ENCODE results near the gene RTN1. TPM values are rescaled to one million over a fixed set of nuclear protein-coding genes. Genes with fewer than 3 reads are reported as not detected.
A peak's percentile ranks its signal among the peaks of the same experiment; 100 is the strongest.

RTN1 gene
- polyA plus RNA-seq, 3 donors = 3.3 to 4.2 (median 3.5) TPM

DNA sequence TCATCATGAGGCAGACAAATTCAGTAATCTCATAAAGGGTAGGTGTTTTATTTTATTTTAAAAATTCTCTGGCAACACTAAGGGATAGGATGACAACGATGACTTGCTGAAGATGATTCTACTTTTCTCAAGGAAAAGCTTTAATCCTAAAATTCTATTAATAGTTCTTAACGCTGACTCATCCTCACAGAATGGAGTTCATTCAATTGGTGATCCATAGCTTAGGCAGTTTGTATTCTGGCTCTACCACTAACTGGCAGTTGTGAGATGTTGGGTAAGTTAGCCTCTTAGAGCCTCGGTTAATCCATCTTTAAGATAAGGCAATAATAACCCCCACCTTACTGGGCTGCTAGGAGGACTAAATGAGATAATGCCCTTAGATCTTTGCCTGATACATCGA, 116.3 kb downstream of the RTN1 start:
- DNase-seq (ENCODE audit: extremely low read depth in 1 of 11, low read depth in 9 of 11, low spot score in 4 of 11) = no peak

DNA sequence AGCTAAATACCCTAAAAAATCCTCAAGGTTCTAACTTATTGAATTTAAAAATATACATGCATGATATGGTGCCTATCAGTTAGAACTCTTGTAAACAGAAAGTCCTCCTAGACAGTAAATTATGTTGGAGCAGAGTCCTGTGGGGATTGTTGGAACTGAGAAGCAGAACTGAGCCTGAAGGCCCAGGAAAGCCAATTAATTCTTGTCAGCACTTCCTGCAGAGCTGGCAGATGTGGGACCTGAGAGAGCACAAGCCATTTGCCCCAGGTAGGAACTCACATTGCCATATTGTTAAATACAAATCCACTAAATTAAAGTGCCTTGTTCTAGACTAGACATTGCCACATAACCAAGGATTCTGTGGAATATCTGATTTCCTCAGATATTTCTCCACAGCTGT, 117.1 kb downstream of the RTN1 start:
- DNase-seq (ENCODE audit: extremely low read depth in 1 of 11, low read depth in 9 of 11, low spot score in 4 of 11) = no peak

DNA sequence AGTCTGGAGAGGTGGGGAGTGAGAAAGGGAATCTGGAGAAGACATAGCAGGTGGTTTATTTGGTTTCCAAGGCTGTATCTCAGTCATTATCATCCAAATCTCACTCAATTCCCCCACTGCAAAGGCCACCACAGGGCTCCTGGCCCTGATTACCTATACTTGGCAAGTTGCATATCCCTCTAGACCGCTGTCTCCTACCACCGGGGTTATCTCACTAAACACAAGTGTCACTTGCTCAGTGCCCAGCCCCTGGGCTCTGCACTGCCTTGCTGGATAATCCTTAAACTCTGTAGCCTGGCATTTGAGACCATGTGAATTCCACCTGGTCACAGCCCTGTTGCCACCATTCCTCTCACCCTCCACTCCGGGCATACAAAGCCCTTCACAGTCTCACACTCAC, 119.0 kb downstream of the RTN1 start:
- no peak for DNase-seq (ENCODE audit: extremely low read depth in 1 of 11, low read depth in 9 of 11, low spot score in 4 of 11)

DNA sequence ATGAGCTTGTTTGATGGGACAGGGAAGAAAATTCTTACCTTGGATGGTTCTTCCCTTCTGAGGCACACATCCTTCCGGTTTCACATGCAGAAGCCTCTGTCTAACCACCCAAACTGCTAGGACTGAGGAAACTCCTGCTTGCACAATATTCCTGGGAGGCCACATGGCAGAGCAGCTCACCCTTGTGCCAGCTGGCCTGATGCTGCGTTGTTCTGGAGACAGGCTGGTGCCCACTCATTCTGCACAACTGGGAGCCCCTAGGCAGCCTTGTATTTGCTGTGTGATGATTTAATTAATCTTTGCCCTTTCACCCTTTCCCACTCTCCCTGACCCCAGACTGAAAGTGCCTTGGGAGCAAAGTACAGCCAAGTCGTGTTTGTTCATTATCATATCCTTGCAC, 130.8 kb downstream of the RTN1 start:
- DNase-seq (ENCODE audit: extremely low read depth in 1 of 11, low read depth in 9 of 11, low spot score in 4 of 11) = no peak

DNA sequence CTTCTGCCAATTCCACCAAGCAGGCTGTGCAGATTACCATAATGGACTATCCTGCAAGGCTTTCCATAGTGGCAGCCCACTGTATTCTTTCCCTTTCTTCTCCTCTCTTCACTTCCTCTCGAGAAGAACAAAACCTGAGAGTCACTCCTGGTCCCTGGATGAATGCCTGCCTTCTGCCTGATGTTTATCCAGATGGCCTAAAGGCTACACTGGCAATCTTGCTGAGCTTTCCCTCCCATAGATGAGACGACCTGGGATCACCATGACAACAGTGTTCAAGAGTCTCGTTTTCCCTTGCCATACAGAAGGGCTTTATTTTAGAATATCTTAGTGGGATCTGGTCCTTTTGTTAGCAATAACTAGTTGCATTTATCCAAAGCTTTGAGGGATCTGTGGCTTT, 142.3 kb downstream of the RTN1 start:
- no peak for DNase-seq (ENCODE audit: extremely low read depth in 1 of 11, low read depth in 9 of 11, low spot score in 4 of 11)

DNA sequence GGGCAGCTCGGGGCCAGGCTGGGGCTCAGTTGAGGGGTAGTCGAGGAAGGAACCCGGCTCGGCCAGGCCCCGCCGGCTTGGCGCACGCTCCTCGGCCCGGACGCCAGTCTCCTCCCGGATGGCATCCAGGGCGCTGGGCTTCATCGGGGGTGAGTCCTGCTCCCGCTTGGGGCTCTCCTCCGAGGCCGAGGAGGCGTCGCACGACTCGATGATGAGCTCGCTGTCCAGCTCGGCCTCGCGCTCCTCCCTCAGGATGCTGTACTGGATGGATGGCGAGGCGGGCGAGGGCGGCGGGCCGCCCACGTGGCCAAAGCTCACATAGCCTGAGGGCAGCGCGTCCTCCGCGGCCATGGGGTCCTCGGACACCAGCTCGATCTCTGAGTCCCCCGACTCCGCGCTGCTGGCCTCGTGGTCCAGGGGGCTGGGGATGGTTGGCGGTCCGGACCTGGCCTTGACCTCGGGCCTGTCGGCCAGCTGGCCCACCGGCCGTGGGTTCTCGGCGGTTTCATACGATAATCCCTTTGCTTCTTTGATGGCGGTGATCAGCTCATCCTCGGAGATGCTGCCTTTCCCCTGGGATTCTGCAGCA, 143.4 kb downstream of the RTN1 start:
- no peak for DNase-seq (ENCODE audit: extremely low read depth in 1 of 11, low read depth in 9 of 11, low spot score in 4 of 11)

DNA sequence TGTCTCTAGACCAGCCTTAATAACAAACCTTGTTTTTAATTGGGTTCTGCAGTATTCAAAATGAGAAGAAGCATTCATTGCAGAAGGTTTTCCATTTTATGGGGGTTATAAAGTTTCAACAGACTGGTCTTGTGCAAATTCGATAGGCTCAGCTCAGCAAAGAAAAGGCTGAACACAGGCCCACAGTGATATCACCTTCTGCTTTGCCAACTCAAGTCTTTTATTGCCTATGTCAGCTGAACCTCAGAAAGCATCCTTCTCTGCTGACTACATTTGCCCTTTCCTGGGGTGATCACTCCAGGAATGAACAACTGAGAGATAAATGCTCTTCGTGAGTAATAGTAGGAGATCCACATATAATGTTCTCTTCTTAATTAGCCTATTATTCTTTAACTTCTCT, 159.5 kb downstream of the RTN1 start:
- no peak for DNase-seq (ENCODE audit: extremely low read depth in 1 of 11, low read depth in 9 of 11, low spot score in 4 of 11)

DNA sequence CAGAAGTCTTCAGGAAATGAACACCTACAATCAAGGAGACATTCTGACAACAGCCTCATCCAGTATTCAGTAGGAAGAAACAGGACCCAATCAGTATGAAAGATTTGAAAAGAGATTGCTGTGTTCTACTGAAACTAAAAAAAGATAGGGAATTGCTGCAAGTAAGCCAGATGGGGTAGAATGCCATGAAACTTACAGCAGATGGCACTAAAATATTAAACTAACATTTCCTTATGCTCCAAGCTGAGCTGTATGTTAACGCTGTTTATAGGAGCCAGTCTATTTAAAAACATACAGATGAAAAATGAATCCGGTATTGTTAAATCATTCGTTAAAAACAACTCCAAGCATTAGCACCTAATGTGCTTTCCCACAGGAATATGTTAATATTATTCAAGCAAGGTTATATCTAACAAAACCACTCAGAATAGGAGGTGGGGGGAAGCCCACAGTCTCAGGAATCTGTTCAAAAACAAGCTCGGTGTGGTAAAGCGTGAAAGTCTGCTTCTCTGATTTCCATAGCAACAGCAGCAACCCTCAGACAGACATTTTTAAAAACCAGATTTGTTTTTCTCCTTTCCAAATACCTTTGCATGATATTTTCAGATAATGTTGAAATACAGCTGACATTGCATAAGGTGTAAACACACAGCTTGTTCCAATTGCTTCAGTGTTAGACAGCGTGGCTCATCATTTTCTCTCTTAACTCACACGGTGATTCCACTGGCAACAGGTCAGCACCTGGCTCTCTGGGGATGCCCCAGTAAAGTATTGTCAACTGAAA, 162.6 kb downstream of the RTN1 start:
- peak in 1 of 11 donors; percentile 8 for DNase-seq (ENCODE audit: extremely low read depth in 1 of 11, low read depth in 9 of 11, low spot score in 4 of 11)

DNA sequence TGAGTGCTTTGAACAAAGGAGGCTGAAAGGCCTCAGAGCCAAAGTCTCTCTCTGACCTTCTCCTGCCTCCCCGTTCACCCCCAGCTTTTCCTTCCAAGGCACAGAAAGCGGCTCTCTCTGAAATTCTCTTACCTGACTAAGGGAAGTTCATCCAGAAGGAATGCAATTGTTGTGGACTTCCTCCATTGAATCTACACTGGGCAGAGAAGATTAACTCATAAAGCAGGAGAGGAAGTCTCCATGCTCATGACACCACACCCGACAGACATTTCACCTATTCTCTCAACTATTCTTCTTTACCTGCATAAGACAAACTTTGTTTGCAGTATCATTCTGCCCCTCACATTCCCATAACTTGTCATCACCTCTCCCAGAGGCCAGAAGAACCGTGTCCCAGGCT, 164.7 kb downstream of the RTN1 start:
- DNase-seq (ENCODE audit: extremely low read depth in 1 of 11, low read depth in 9 of 11, low spot score in 4 of 11) = no peak

DNA sequence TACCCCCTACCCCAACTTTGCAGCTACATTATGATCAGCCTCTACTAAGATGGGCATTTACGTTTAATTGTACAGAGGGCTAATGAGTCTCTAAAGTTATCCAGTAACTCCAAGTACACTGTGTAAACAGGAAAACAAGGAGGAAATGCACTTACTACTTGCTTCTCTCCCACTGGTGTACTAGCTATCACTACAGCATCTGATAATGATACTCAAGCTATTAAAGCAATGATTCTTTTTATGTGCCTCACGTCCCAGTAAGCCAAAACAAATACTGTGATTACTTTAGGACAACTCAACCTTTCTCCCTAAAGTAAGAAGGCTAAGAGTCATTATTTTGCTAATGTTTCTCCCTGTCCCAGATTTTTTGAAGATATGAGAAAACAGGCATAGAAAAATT, 165.3 kb downstream of the RTN1 start:
- DNase-seq (ENCODE audit: extremely low read depth in 1 of 11, low read depth in 9 of 11, low spot score in 4 of 11) = no peak

DNA sequence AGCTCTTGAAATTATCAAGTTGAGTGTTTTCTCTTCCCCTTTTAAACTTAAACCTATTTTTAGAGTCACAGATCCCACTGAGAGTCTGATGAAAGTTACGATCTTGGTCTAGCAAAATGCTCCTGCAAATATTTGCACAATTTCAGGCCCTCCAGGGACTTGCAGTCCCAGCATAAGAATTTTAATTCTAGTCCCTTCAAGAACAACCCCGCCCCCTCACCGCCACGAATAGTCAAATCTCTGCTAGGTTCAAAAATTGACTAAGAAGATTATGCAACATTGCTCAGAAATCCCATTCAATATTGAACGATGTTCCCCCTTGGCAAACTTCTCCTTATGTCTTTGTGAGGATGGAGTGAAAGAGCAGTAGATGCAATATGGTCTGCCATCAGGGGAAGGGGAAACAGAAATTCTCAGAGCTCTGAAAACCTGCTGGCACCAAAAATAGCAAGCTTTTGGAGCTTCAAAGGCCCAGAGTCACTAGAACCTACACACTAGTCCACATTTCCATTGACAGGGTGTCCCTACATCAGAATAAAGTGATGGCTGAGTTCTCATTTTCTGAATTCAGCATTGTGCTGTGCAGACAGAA, 166.4 kb downstream of the RTN1 start:
- DNase-seq (ENCODE audit: extremely low read depth in 1 of 11, low read depth in 9 of 11, low spot score in 4 of 11) = no peak

DNA sequence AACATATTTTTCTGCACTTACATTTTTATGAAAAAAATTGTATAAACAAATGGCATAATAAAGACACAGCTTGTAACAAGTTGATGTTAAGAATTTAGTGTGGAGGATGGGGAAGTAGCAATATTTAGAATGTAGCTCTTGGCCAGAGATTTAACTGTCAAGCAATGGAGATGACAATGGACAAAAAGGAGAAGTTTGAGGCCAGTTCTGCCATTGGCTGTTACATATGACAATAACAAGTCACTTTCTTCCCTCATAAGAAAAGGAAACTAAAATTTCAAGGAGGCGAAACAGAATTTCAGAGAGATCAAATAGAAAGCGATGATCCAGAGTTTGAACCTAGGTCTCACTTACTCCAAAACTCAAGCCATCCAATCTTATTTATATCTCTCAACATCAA, 171.1 kb downstream of the RTN1 start:
- no peak for DNase-seq (ENCODE audit: extremely low read depth in 1 of 11, low read depth in 9 of 11, low spot score in 4 of 11)

DNA sequence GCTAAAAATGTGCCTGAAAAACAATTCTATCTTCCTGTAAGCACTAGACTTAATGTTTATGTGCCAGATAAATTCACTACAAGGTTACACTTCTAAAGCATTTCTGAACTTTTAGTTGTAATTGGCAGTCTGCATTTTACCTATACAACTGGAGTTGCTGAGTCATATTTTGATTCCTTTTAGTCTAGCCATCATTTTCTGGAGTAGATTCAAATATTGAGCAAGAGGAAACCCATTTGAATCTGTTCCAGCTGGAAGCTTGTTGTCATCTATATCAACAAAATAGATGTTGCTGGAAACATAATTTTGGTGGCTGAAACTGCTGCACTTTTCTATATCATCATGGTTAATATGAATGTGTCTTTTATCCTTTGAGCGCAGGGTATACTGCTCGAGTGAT, 171.8 kb downstream of the RTN1 start:
- DNase-seq (ENCODE audit: extremely low read depth in 1 of 11, low read depth in 9 of 11, low spot score in 4 of 11) = no peak

DNA sequence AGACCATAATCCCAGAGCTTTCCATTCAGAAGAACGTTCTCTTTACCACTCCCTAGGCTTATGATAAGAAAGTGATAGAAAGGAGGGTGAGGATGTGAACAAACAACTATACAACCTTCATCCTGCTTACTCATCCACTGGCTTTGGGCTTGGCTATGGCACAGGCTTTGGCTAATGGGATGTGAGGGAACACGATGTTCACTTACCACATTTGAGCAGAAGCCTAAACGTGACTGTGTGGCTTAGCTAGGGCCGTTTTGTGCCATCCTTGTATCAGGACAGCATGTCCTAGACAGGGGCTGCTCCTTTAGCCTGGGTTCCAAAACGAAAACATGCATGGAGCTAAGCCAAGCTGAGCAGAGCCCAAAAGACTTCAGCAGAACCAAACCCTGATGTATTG, 175.4 kb downstream of the RTN1 start:
- DNase-seq (ENCODE audit: extremely low read depth in 1 of 11, low read depth in 9 of 11, low spot score in 4 of 11) = no peak

DNA sequence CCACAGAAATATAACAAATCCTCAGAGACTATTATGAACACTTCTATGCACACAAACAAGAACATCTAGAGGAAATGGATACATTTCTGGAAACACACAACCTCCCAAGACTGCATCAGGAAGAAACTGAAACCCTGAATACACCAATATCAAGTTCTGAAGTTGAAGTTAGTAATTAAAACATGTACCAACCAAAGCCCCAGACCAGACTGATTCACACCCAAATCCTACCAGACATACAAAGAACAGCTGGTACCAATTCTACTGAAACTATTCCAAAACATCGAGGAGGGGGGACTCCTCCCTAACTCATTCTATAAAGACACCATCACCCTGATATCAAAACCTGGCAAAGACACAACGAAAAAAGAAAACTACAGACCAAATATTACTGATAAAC, 179.3 kb downstream of the RTN1 start:
- no peak for DNase-seq (ENCODE audit: extremely low read depth in 1 of 11, low read depth in 9 of 11, low spot score in 4 of 11)

DNA sequence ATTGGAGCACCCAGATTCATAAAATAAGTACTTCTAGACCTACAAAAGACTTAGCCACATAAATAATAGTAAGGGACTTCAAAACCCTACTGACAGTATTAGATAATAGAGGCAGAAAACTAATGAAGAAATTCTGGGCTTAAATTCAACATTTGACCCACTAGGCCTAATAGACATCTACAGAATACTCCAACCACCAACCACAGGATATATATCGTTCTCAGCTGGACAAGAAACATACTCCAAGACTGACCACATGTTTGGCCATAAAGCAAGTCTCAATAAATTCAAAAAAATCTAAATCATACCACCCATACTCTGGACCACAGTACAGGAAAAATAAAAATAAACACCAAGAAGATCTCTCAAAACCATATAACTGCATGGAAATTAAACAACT, 180.2 kb downstream of the RTN1 start:
- no peak for DNase-seq (ENCODE audit: extremely low read depth in 1 of 11, low read depth in 9 of 11, low spot score in 4 of 11)

DNA sequence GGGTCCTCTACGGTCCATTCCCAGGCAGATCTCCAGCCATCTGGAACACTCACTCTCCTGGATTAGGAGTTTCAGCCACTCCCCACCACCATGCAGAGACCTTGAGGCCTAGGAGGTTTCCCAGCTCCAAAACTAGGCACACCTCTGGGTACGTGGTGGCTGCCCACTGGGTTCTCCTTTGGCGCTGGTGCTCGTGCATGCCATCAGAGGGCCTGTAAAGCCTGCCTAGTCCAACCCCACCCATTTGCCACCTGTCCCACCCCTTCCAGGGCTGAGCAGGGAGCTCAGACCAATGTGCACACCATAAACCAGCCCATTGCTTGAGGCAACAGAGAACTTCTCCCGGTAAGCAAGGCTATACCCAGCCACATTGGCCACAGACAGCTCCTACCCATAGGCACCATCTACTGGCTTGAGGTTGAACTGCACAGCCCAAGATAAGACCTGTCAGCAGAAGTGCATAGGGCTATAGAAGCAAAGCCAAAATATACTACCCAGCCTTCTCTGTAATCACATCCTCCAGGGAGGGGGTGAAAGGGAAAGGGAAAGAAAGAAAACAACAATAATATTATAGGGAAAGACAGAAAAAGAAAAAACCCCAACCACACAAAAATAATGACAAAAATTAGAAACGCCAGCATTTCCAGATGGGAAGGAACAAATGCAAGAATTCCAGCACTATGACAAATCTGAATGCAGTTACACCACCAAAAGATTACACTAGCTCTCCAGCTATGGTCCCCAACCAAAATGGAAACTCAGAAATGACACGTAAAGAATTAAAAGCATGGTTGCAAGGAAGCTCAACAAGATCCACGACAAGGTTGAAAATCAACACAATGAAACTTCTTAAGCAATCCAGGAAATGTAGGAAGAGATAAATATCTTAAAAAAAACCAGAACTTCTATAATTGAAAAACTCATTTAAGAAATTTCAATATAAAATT, 182.1 kb downstream of the RTN1 start:
- peak in 3 of 11 donors; percentile 9 to 23 (median 19) for DNase-seq (ENCODE audit: extremely low read depth in 1 of 11, low read depth in 9 of 11, low spot score in 4 of 11)

DNA sequence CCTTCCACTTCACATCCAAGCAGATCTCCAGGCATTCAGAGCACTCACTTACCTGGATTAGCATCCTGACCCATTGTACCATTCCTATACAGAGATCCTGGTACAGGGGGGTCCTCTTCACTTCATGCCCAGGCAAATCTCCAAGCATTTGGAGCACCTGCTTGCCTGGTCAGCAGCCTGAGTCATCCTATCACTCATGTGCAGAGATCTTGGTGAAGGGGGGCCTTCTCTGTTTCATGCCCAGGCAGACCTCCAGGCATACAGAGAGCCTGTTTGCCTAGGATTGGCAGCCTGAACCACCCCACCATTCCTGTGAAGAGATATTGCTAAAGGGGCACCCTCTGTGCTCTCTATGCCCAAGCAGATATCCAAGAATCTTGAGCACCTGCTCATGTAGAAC, 182.9 kb downstream of the RTN1 start:
- no peak for DNase-seq (ENCODE audit: extremely low read depth in 1 of 11, low read depth in 9 of 11, low spot score in 4 of 11)

DNA sequence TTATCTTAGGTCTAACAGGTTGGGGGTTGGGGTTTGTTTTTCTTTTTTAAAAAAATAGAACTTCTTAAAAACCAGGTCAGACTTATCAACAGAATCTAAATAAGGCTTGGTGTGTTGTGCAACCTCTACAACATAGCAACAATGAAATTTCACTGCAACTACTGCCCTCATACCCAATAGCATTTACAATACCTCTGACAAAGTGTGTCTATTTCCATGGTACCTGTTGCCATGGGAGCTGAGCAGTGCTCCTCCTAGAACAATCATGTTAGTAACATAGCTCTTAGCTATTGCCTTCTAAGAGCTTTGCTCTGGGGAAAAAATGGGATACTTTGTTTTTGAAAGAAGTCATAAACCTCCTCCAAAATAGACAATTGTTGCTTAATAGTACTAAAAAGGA, 190.7 kb downstream of the RTN1 start:
- peak in 6 of 11 donors; percentile 2 to 20 (median 9) for DNase-seq (ENCODE audit: extremely low read depth in 1 of 11, low read depth in 9 of 11, low spot score in 4 of 11)

DNA sequence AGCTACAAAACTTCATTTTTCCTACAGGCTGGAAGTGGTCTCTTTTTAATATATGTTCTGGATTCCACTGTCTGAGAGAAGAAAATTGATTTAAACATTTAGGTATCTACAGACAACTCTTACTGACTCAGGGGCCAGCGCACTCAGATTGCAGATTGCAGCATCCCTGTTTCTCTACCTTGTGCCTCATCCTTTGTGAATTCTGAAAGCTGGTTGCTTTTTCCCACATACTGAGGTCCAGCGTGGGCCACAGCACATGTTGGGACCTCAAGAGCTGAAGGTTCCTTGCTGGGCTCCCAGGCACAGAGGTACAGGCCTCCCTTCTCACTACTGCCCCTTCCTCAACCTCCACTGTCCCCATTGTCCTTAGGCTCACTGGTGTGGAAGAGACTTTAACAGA, 192.2 kb downstream of the RTN1 start:
- DNase-seq (ENCODE audit: extremely low read depth in 1 of 11, low read depth in 9 of 11, low spot score in 4 of 11) = no peak

All from renal cortex interstitium (tissue), 11 donors.